Measurements from ENCODE around the gene CTAGE8.
"Not testable (repeated sequence)": the region's sequence is repeated elsewhere in the genome, so short reads cannot be mapped to it uniquely, and the experiment has no call there.

Gene CTAGE8

GRCh38 chr7:144256112-144256511 lies 13.0 kb downstream of the CTAGE8 start:
- no peak for DNase-seq

GRCh38 chr7:144255471-144255897 lies 13.6 kb downstream of the CTAGE8 start:
- DNase-seq, result no peak

- DNase-seq, result not testable (repeated sequence)
Observed at GRCh38 chr7:144252307-144252706, 16.8 kb downstream of the CTAGE8 start.

GRCh38 chr7:144247674-144248330 lies 21.3 kb downstream of the CTAGE8 start:
- DNase-seq, result not testable (repeated sequence)

GRCh38 chr7:144246967-144247366 lies 22.1 kb downstream of the CTAGE8 start:
- not testable (repeated sequence) for DNase-seq

- DNase-seq, result not testable (repeated sequence)
Observed at GRCh38 chr7:144245372-144245771, 23.7 kb downstream of the CTAGE8 start.

- DNase-seq, result not testable (repeated sequence)
Observed at GRCh38 chr7:144239365-144239764, 29.7 kb downstream of the CTAGE8 start, which contains the start of gene OR2A42. TSS of gene OR2A42 (minus strand) at chr7:144239605. CDS start at chr7:144232843, 6,762 bp downstream.

- DNase-seq, result not testable (repeated sequence)
Observed at GRCh38 chr7:144238530-144239082, 30.5 kb downstream of the CTAGE8 start.

- not testable (repeated sequence) for DNase-seq
Observed at GRCh38 chr7:144233039-144233438, 36.0 kb downstream of the CTAGE8 start.

- DNase-seq, result not testable (repeated sequence)
Observed at GRCh38 chr7:144231027-144231426, 38.1 kb downstream of the CTAGE8 start.

- DNase-seq, result not testable (repeated sequence)
Observed at GRCh38 chr7:144228810-144229209, 40.3 kb downstream of the CTAGE8 start.

- DNase-seq, result not testable (repeated sequence)
Observed at GRCh38 chr7:144226866-144227265, 42.2 kb downstream of the CTAGE8 start.

- DNase-seq, result not testable (repeated sequence)
Observed at GRCh38 chr7:144223675-144224074, 45.4 kb downstream of the CTAGE8 start.

GRCh38 chr7:144220531-144220930 lies 48.6 kb downstream of the CTAGE8 start:
- not testable (repeated sequence) for DNase-seq

GRCh38 chr7:144219149-144219548 lies 49.9 kb downstream of the CTAGE8 start:
- not testable (repeated sequence) for DNase-seq

- DNase-seq, result not testable (repeated sequence)
Observed at GRCh38 chr7:144218581-144218980, 50.5 kb downstream of the CTAGE8 start.

- not testable (repeated sequence) for DNase-seq
Observed at GRCh38 chr7:144217200-144217599, 51.9 kb downstream of the CTAGE8 start.

All from right kidney (tissue), 1 donor.